ENCODE data around the gene CAPN11. TPM values are rescaled to one million over a fixed set of nuclear protein-coding genes. Genes with fewer than 3 reads are reported as not detected.

CAPN11 gene
- total and polyA plus RNA-seq, 10 of the 15 experiments (the other 5 are each of a cell fraction or from before 2014, with no cell fraction given) = 0.05 to 0.44 (median 0.31) TPM

- no peak for TF ChIP-seq KAT2A (conservative IDR thresholded peaks at IDR 0.05; ENCODE audit: control insufficient read depth, low read depth, low read length)
- no peak for TF ChIP-seq NFYB (IDR thresholded peaks at IDR 0.05; ENCODE audit: insufficient read depth, low read depth, low read length)
- TF ChIP-seq SMARCA5 (IDR thresholded peaks at IDR 0.05) = peak; percentile 84
- peak; percentile 52; the same call in 1 of the 2 replicates for TF ChIP-seq SMC3 (IDR thresholded peaks at IDR 0.05; ENCODE audit: borderline replicate concordance, low read length)
- 0 out of 2 replicates have a peak, but pooled peaks have one; percentile 7 for TF ChIP-seq IRF4 (IDR thresholded peaks at IDR 0.05; ENCODE audit: low read depth, low read length)
- peak; percentile 54; the same call in 1 of the 2 replicates for TF ChIP-seq RELB (IDR thresholded peaks at IDR 0.05; ENCODE audit: low read depth)
- TF ChIP-seq ATF7 (IDR thresholded peaks at IDR 0.05; ENCODE audit: low read depth) = peak; percentile 38; the same call in 1 of the 2 replicates
- no peak for TF ChIP-seq KLF5 (IDR thresholded peaks at IDR 0.05; ENCODE audit: partially characterized antibody)
- TF ChIP-seq MTA3 (IDR thresholded peaks at IDR 0.05; ENCODE audit: borderline replicate concordance, low read length) = no peak
- TF ChIP-seq ASH2L (IDR thresholded peaks at IDR 0.05; ENCODE audit: borderline replicate concordance, low read depth) = no peak
- TF ChIP-seq NFXL1 (IDR thresholded peaks at IDR 0.05; ENCODE audit: borderline replicate concordance) = no peak
- no peak for TF ChIP-seq ZNF384 (IDR thresholded peaks at IDR 0.05; ENCODE audit: borderline replicate concordance, low read depth, low read length)
Observed at GRCh38 chr6:44221291-44221960, 62.8 kb downstream of the CAPN11 start (continued).

Measured in GM12878 (cell line).